Stomach (tissue), 9 donors: Measurements from ENCODE around the gene PTGIR. TPM values are rescaled to one million over a fixed set of nuclear protein-coding genes. Genes with fewer than 3 reads are reported as not detected.

Experiments
- DNase-seq, 2 donors: peaks; one replicate each; pipeline versions ENCODE4 v3.0.0 to v3.0.0-alpha.2; 2013 to 2019
- H3K27ac ChIP-seq, 5 donors: fragments of 200-600 bp in 4 of 5; sonication (generic) in 4 of 5; one replicate each; pipeline ENCODE4 v1.5.1; 2013 to 2019; ENCODE audit warnings: mild to moderate bottlenecking in 1 of 5, moderate library complexity in 1 of 5
- H3K27me3 ChIP-seq, 3 donors: fragments of 200-600 bp; sonication (generic); one replicate each; pipeline ENCODE4 v1.5.1; 2017 to 2019; ENCODE audit warnings: mixed run types in 1 of 3
- H3K36me3 ChIP-seq, 4 donors: fragments of 200-600 bp; sonication (generic); 1 replicate in 3 of 4; 2 replicates in 1 of 4; pipeline ENCODE4 v1.5.1; 2016 to 2019
- H3K4me1 ChIP-seq, 4 donors: fragments of 200-600 bp; sonication (generic); one replicate each; pipeline ENCODE4 v1.5.1; 2016 to 2019
- H3K4me3 ChIP-seq, 4 donors: fragments of 200-600 bp; sonication (generic) in 3 of 4; one replicate each; pipeline ENCODE4 v1.5.1; 2016 to 2019; ENCODE audit warnings: mild to moderate bottlenecking in 1 of 4
- H3K9me3 ChIP-seq, 4 donors: fragments of 200-600 bp; sonication (generic); one replicate each; pipeline ENCODE4 v1.5.1; 2016 to 2019
- EP300 ChIP-seq: sonication (generic); formaldehyde crosslinking; IDR thresholded peaks from one replicate; pipeline ENCODE4 v1.6.1; 2017; ENCODE audit warnings: antibody characterized with exemption
- POLR2A ChIP-seq, 4 donors: fragments of 450-650 bp; IDR thresholded peaks; one replicate each; pipeline ENCODE4 v1.6.1; 2016; ENCODE audit warnings: antibody characterized with exemption in 4 of 4, control low read depth in 2 of 4, mild to moderate bottlenecking in 1 of 4, moderate library complexity in 1 of 4
- POLR2AphosphoS5 ChIP-seq, 3 donors: sonication (generic); formaldehyde crosslinking; IDR thresholded peaks; one replicate each; pipeline ENCODE4 v1.6.1; 2016; ENCODE audit warnings: antibody characterized with exemption in 3 of 3
- WGBS, 5 donors: extraction: QIAGEN DNeasy Blood & Tissue Kit in 3 of 5; methylation state at CpG; one replicate each; pipeline versions ENCODE4 v1.1.5 to v1.1.7; 2013 to 2018; 5-methylcytosine and 5-hydroxymethylcytosine counted together
- intact Hi-C: fragments of 100-400 bp; cut with DNase I; formaldehyde crosslinking; loops from one replicate; pipeline ENCODE4 v1.15.1; 2023; ENCODE audit warnings: low total_unique reads
- polyA plus RNA-seq, 3 donors: library from polyadenylated mRNA; stranded (reverse); fragments of 200-250 nt; gene quantifications; one replicate each; pipeline ENCODE4 v1.2.3, GENCODE V29; 2013
- total RNA-seq, 5 donors: library from RNA; depleted of rRNA; stranded (reverse); fragments of >200 nt; gene quantifications; one replicate each; pipeline versions ENCODE4 v1.1.0 to v1.2.3, GENCODE V29; 2014 to 2016
- TF ChIP-seq, protein P1 (sequence below), 7 experiments: fragments of 450-650 bp in 4 of 7; fragments of 200-600 bp in 3 of 7; sonication (generic) in 3 of 7; IDR thresholded peaks; one replicate each; pipeline ENCODE4 v1.5.1; 2016 to 2019; ENCODE audit warnings: antibody characterized with exemption in 7 of 7, control low read depth in 2 of 7, mild to moderate bottlenecking in 1 of 7
- donor health status: healthy with polysubstance abuse.
- donor health status: Bipolar disorder and iron deficiency.
- donor health status: healthy.

PTGIR gene
- total and polyA plus RNA-seq, 8 donors = 1.6 to 6.7 (median 1.8) TPM; not detected in 2

DNA sequence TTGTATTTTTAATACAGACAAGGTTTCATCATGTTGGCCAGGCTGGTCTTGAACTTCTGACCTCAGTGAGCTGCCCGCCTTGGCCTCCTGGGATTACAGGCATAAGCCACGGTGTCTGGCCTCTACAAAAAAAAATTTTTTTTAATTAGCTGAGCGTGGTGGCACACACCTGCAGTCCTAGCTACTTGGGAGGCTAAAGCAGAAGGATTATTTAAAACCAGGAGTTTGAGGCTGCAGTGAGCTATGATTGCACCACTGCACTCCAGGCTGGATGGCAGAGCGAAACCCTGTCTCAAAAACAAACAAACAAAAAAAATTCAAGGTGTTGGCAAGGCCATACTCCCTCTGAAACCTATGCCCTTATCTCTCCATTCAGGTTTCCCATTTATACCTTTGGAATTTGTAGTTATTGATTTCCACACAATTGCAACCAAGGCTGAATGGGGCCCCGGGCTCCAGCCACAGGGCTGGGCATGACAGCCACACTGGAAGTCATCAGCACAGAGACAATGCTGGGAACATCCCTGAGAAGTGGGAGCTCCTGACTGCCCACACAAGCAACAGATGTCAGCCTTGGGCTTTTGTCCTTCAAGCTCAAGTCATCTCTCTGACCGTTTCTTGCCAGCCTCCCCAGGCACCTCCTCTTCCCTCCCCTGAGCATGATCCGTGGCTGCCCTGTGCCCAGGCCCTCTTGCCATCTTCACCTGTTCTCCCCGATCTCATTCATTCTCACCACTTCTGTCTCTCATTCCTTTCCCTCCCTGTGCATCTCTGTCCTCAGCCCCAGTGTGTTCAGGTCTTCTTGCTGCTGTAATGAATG lies 51.0 kb downstream of the PTGIR start:
- no peak overlapping the region for H3K4me3 ChIP-seq
- 74 to 84% (median 76%) methylated on average over 8 of the region's 8 CpGs for WGBS, 5 donors
- no peak overlapping the region for H3K27ac ChIP-seq
- no peak for DNase-seq
- intact Hi-C loops = no loop called here
- H3K9me3 ChIP-seq = no peaks in the 10 kb centered on the region
- H3K36me3 ChIP-seq = no peaks in the 10 kb centered on the region
- no peaks in the 10 kb centered on the region for H3K4me1 ChIP-seq
- TF ChIP-seq, protein P1, sequence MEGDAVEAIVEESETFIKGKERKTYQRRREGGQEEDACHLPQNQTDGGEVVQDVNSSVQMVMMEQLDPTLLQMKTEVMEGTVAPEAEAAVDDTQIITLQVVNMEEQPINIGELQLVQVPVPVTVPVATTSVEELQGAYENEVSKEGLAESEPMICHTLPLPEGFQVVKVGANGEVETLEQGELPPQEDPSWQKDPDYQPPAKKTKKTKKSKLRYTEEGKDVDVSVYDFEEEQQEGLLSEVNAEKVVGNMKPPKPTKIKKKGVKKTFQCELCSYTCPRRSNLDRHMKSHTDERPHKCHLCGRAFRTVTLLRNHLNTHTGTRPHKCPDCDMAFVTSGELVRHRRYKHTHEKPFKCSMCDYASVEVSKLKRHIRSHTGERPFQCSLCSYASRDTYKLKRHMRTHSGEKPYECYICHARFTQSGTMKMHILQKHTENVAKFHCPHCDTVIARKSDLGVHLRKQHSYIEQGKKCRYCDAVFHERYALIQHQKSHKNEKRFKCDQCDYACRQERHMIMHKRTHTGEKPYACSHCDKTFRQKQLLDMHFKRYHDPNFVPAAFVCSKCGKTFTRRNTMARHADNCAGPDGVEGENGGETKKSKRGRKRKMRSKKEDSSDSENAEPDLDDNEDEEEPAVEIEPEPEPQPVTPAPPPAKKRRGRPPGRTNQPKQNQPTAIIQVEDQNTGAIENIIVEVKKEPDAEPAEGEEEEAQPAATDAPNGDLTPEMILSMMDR (IDR thresholded peaks at IDR 0.05) = no peak
- TF ChIP-seq POLR2A (IDR thresholded peaks at IDR 0.05) (no peak), POLR2AphosphoS5 (IDR thresholded peaks at IDR 0.05) (no peak), EP300 (no peak)
- no peaks in the 10 kb centered on the region for H3K27me3 ChIP-seq

DNA sequence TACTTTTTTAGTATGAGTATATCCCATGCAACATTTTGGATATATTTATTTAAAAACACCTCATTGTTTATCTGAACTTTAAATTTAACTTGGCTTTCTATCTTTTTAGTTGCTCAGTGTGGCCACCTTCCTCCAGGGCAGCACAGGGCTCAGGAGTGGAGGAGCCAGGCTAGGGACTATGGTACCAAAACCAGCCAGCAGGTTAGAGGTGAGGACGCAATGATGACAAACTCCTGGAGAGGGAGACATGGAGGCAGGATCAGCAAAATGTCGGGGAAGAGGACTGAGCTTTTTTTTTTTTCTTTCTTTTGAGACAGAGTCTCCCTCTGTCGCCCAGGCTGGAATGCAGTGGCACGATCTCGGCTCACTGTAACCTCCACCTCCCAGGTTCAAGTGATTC lies 53.4 kb downstream of the PTGIR start:
- peak in 1 of 2 donors; percentile 36 for DNase-seq
- no peak overlapping the region for H3K27ac ChIP-seq
- WGBS, 5 donors = 51 to 56% (median 55%) methylated on average over 5 of the region's 5 CpGs
- H3K27me3 ChIP-seq = no peaks in the 10 kb centered on the region
- intact Hi-C loops = no loop called here
- no peaks in the 10 kb centered on the region for H3K36me3 ChIP-seq
- H3K4me3 ChIP-seq = no peak overlapping the region
- H3K9me3 ChIP-seq = no peaks in the 10 kb centered on the region
- no peaks in the 10 kb centered on the region for H3K4me1 ChIP-seq
- TF ChIP-seq, protein P1 (IDR thresholded peaks at IDR 0.05) = no peak
- no peak for TF ChIP-seq POLR2AphosphoS5 (IDR thresholded peaks at IDR 0.05)
- no peak for TF ChIP-seq POLR2A (IDR thresholded peaks at IDR 0.05)

Other genes with a start within 250 kb of the PTGIR start
- gene CCDC8, start 211.5 kb downstream of the PTGIR start, total RNA-seq = 10 to 100 TPM in 1 of 5 donors, under 1 TPM in 2, not detected in 2; 0.29 to 22.9 (median 0.89) TPM
- gene CCDC8, start 211.5 kb downstream of the PTGIR start, polyA plus RNA-seq = 1 to 10 TPM; 1.4 to 4.4 (median 3.8) TPM
- under 1 TPM in 1 of 5 donors, not detected in 4; 0.18 TPM for gene PNMA8C, start 196.2 kb downstream of the PTGIR start, total RNA-seq
- under 1 TPM in 1 of 3 donors, not detected in 2; 0.05 TPM for gene PNMA8C, start 196.2 kb downstream of the PTGIR start, polyA plus RNA-seq
- gene PNMA8A, start 153.5 kb downstream of the PTGIR start, total RNA-seq = 1 to 10 TPM in 2 of 5 donors, under 1 TPM in 1, not detected in 2; 0.43 to 4.8 (median 3.1) TPM
- gene PNMA8A, start 153.5 kb downstream of the PTGIR start, polyA plus RNA-seq = 1 to 10 TPM; 1.1 to 1.5 (median 1.3) TPM
- gene PNMA8B, start 129.2 kb downstream of the PTGIR start, total RNA-seq = 1 to 10 TPM in 2 of 5 donors, under 1 TPM in 2, not detected in 1; under 0.01 to 4.1 (median 0.72) TPM
- 1 to 10 TPM in 1 of 3 donors, under 1 TPM in 2; 0.40 to 1.1 (median 0.76) TPM for gene PNMA8B, start 129.2 kb downstream of the PTGIR start, polyA plus RNA-seq
- 100 to 1,000 TPM in 4 of 5 donors, 10 to 100 TPM in 1; 94.7 to 147 (median 106) TPM for gene CALM3, start 23.8 kb downstream of the PTGIR start, total RNA-seq
- 100 to 1,000 TPM in 2 of 3 donors, 10 to 100 TPM in 1; 84.2 to 203 (median 174) TPM for gene CALM3, start 23.8 kb downstream of the PTGIR start, polyA plus RNA-seq
- gene GNG8, start 11.1 kb upstream of the PTGIR start, total RNA-seq = not detected
- gene GNG8, start 11.1 kb upstream of the PTGIR start, polyA plus RNA-seq = not detected
- gene DACT3, start 36.1 kb upstream of the PTGIR start, total RNA-seq = 10 to 100 TPM in 4 of 5 donors, 1 to 10 TPM in 1; 9.7 to 29.9 (median 11.1) TPM
- 10 to 100 TPM in 1 of 3 donors, 1 to 10 TPM in 2; 6.1 to 10.5 (median 6.4) TPM for gene DACT3, start 36.1 kb upstream of the PTGIR start, polyA plus RNA-seq
- gene PRKD2, start 92.0 kb upstream of the PTGIR start, total RNA-seq = 10 to 100 TPM in 4 of 5 donors, 1 to 10 TPM in 1; 7.0 to 40.8 (median 18.5) TPM
- 10 to 100 TPM; 26.5 to 50.6 (median 39.7) TPM for gene PRKD2, start 92.0 kb upstream of the PTGIR start, polyA plus RNA-seq
- 10 to 100 TPM in 4 of 5 donors, 1 to 10 TPM in 1; 8.8 to 76.3 (median 15.2) TPM for gene FKRP, start 121.0 kb upstream of the PTGIR start, total RNA-seq
- 1 to 10 TPM; 6.0 to 7.5 (median 6.5) TPM for gene FKRP, start 121.0 kb upstream of the PTGIR start, polyA plus RNA-seq
- 100 to 1,000 TPM in 2 of 5 donors, 10 to 100 TPM in 3; 48.1 to 373 (median 95.6) TPM for gene STRN4, start 121.4 kb upstream of the PTGIR start, total RNA-seq
- gene STRN4, start 121.4 kb upstream of the PTGIR start, polyA plus RNA-seq = 10 to 100 TPM; 37.1 to 43.1 (median 39.0) TPM
- 10 to 100 TPM; 18.7 to 53.0 (median 27.7) TPM for gene SLC1A5, start 163.5 kb upstream of the PTGIR start, total RNA-seq
- 100 to 1,000 TPM in 1 of 3 donors, 10 to 100 TPM in 2; 20.5 to 106 (median 35.1) TPM for gene SLC1A5, start 163.5 kb upstream of the PTGIR start, polyA plus RNA-seq
- gene AP2S1, start 225.8 kb upstream of the PTGIR start, total RNA-seq = 100 to 1,000 TPM in 2 of 5 donors, 10 to 100 TPM in 2, 1 to 10 TPM in 1; 4.9 to 191 (median 76.7) TPM
- 100 to 1,000 TPM in 2 of 3 donors, 10 to 100 TPM in 1; 90.1 to 124 (median 103) TPM for gene AP2S1, start 225.8 kb upstream of the PTGIR start, polyA plus RNA-seq
- gene ARHGAP35, start 235.9 kb upstream of the PTGIR start, total RNA-seq = 100 to 1,000 TPM in 1 of 5 donors, 10 to 100 TPM in 3, 1 to 10 TPM in 1; 7.0 to 200 (median 36.4) TPM
- 1 to 10 TPM; 5.6 to 9.0 (median 7.3) TPM for gene ARHGAP35, start 235.9 kb upstream of the PTGIR start, polyA plus RNA-seq